HCT116 (cell line): ENCODE measurements around the gene CTLA4. TPM values are rescaled to one million over a fixed set of nuclear protein-coding genes. Genes with fewer than 3 reads are reported as not detected.

ENCODE experiments used
- ATAC-seq: fragments of 200-7000 bp; cut with Tn5 transposase; 2 replicates; pipeline ENCODE4 v1.9.1; 2020; ENCODE audit warnings: mild to moderate bottlenecking, moderate library complexity
- BruUV-seq: library from RNA; stranded (reverse); fragments of 400-500 nt; replicated peaks from 2 replicates; lab custom pipeline; 2021; lab: Mats Ljungman, UMichigan
- CTCF ChIA-PET: fragments of 300-600 bp; sonication (Branson Sonifier 250); formaldehyde crosslinking; loops from one replicate; lab custom pipeline; 2021; ENCODE audit warnings: antibody characterized with exemption; lab: Charles Lee
- POLR2A ChIA-PET: fragments of 300-600, 350-600 bp; sonication (Branson Sonifier 250); formaldehyde crosslinking; loops from one replicate; lab custom pipeline; 2021; ENCODE audit warnings: antibody characterized with exemption; lab: Charles Lee
- RAD21 ChIA-PET, 2 experiments: fragments of 300-600 bp; sonication (Branson Sonifier 250); formaldehyde crosslinking; loops; one replicate each; lab custom pipeline; 2023; ENCODE audit warnings: low total read pairs in 2 of 2; ENCODE audit not compliant: uncharacterized antibody in 2 of 2, unreplicated experiment in 2 of 2, low non-redundant PET in 1 of 2; lab: Charles Lee
- DNase-seq: peaks from one replicate; pipeline ENCODE4 v3.0.0-alpha.2; 2010; ENCODE audit warnings: low read depth, low spot score
- H2AFZ ChIP-seq: fragments of 200-600 bp; shearing (Covaris generic), sonication (generic); 2 replicates; pipeline ENCODE4 v1.6.1; 2017; ENCODE audit warnings: low read depth, mixed run types, mixed read lengths, antibody characterized with exemption, low read length; ENCODE audit not compliant: poor library complexity, severe bottlenecking
- H3K27ac ChIP-seq: 2 replicates; pipeline ENCODE4 v1.5.1; 2012; ENCODE audit warnings: low read depth, low read length
- H3K27me3 ChIP-seq: fragments of 200-600 bp; sonication (generic); 2 replicates; pipeline ENCODE4 v1.6.1; 2016; ENCODE audit warnings: mixed run types, low read length, mixed read lengths; ENCODE audit not compliant: insufficient read depth
- H3K36me3 ChIP-seq, 2 experiments: fragments of 200-500 bp in 1 of 2; fragments of 200-600 bp in 1 of 2; sonication (Bioruptor generic) in 1 of 2; sonication (generic) in 1 of 2; 2 replicates each; pipeline versions ENCODE4 v1.5.1 to v1.6.1; 2014 to 2016; ENCODE audit warnings: low read length in 2 of 2, inconsistent platforms in 1 of 2, mixed read lengths in 1 of 2, mixed run types in 1 of 2; ENCODE audit not compliant: insufficient read depth in 2 of 2, control insufficient read depth in 1 of 2
- H3K4me1 ChIP-seq, 2 experiments: fragments of 200-600 bp in 1 of 2; sonication (generic) in 1 of 2; 2 replicates each; pipeline versions ENCODE4 v1.5.1 to v1.6.1; 2012 to 2017; ENCODE audit warnings: low read length in 2 of 2, inconsistent platforms in 1 of 2, mild to moderate bottlenecking in 1 of 2, mixed read lengths in 1 of 2, mixed run types in 1 of 2, moderate library complexity in 1 of 2; ENCODE audit not compliant: insufficient read depth in 2 of 2, control insufficient read depth in 1 of 2
- H3K4me2 ChIP-seq: fragments of 200-600 bp; sonication (generic); 2 replicates; pipeline ENCODE4 v1.6.1; 2017; ENCODE audit warnings: mixed run types, low read length, mixed read lengths
- H3K4me3 ChIP-seq, 2 experiments: fragments of 200-600 bp in 1 of 2; sonication (generic) in 1 of 2; replicated peaks in 1 of 2; 2 replicates each; pipeline ENCODE4 v1.5.1; 2011 to 2016; ENCODE audit warnings: low read length in 2 of 2, control low read depth in 1 of 2, low read depth in 1 of 2, mild to moderate bottlenecking in 1 of 2, mixed read lengths in 1 of 2, mixed run types in 1 of 2
- H3K79me2 ChIP-seq: fragments of 200-600 bp; sonication (generic); 2 replicates; pipeline ENCODE4 v1.6.1; 2017; ENCODE audit warnings: mild to moderate bottlenecking, mixed run types, low read length, moderate library complexity, mixed read lengths; ENCODE audit not compliant: insufficient read depth
- H3K9ac ChIP-seq: fragments of 200-600 bp; sonication (generic); 2 replicates; pipeline ENCODE4 v1.6.1; 2016; ENCODE audit warnings: low read length, mixed read lengths
- H3K9me2 ChIP-seq: fragments of 200-600 bp; sonication (generic), shearing (Covaris generic); 2 replicates; pipeline ENCODE4 v1.6.1; 2017; ENCODE audit warnings: mixed run types, mild to moderate bottlenecking, moderate library complexity; ENCODE audit not compliant: insufficient read depth
- H3K9me3 ChIP-seq, 2 experiments: fragments of 200-500 bp in 1 of 2; fragments of 200-600 bp in 1 of 2; sonication (Bioruptor generic) in 1 of 2; sonication (generic) in 1 of 2; 2 replicates each; pipeline ENCODE4 v1.6.1; 2014 to 2017; ENCODE audit warnings: low read length in 2 of 2, mixed read lengths in 2 of 2, inconsistent platforms in 1 of 2, low read depth in 1 of 2, mild to moderate bottlenecking in 1 of 2, mixed run types in 1 of 2, moderate library complexity in 1 of 2; ENCODE audit not compliant: control insufficient read depth in 1 of 2, insufficient read depth in 1 of 2
- H4K20me1 ChIP-seq: fragments of 200-600 bp; sonication (generic), shearing (Covaris generic); 2 replicates; pipeline ENCODE4 v1.6.1; 2017; ENCODE audit warnings: mixed run types, mild to moderate bottlenecking, moderate library complexity; ENCODE audit not compliant: insufficient read depth
- ATF3 ChIP-seq: IDR thresholded peaks from 2 replicates; pipeline ENCODE4 v1.6.1; 2012
- CBX3 ChIP-seq: IDR thresholded peaks from 2 replicates; pipeline ENCODE4 v1.6.1; 2012; ENCODE audit warnings: low read depth
- CTCF ChIP-seq, 3 experiments: fragments of 200-600 bp in 1 of 3; sonication (generic) in 1 of 3; IDR thresholded peaks in 2 of 3; conservative IDR thresholded peaks in 1 of 3; 2 replicates each; pipeline ENCODE4 v1.5.1; 2012 to 2017; ENCODE audit warnings: low read depth in 2 of 3, low read length in 2 of 3, antibody characterized with exemption in 1 of 3, borderline replicate concordance in 1 of 3, control low read depth in 1 of 3, mild to moderate bottlenecking in 1 of 3, mixed read lengths in 1 of 3, mixed run types in 1 of 3, moderate library complexity in 1 of 3; ENCODE audit not compliant: insufficient read depth in 1 of 3
- ELF1 ChIP-seq: IDR thresholded peaks from 2 replicates; pipeline ENCODE4 v1.6.1; 2012; ENCODE audit warnings: low read depth, borderline replicate concordance
- EZH2 ChIP-seq: fragments of 200-600 bp; sonication (generic); IDR thresholded peaks from 2 replicates; pipeline ENCODE4 v1.6.1; 2017; ENCODE audit warnings: antibody characterized with exemption, mixed run types
- EZH2phosphoT487 ChIP-seq: fragments of 200-600 bp; IDR thresholded peaks from 2 replicates; pipeline ENCODE4 v1.6.1; 2018; ENCODE audit warnings: antibody characterized with exemption, borderline replicate concordance
- FOSL1 ChIP-seq: IDR thresholded peaks from 2 replicates; pipeline ENCODE4 v1.6.1; 2012; ENCODE audit warnings: low read depth
- POLR2A ChIP-seq: IDR thresholded peaks from 2 replicates; pipeline ENCODE4 v1.7.0; 2011; ENCODE audit warnings: borderline replicate concordance; ENCODE audit not compliant: insufficient read depth, insufficient read length; ENCODE audit errors: extremely low read depth
- POLR2AphosphoS5 ChIP-seq: IDR thresholded peaks from 2 replicates; pipeline ENCODE4 v1.6.1; 2011; ENCODE audit warnings: mild to moderate bottlenecking, low read depth, low read length, moderate library complexity
- RAD21 ChIP-seq: IDR thresholded peaks from 2 replicates; pipeline ENCODE4 v1.6.1; 2012; ENCODE audit warnings: low read depth, mild to moderate bottlenecking
- SIN3A ChIP-seq: IDR thresholded peaks from 2 replicates; pipeline ENCODE4 v1.6.1; 2012; ENCODE audit warnings: low read depth
- ZBTB33 ChIP-seq: IDR thresholded peaks from 2 replicates; pipeline ENCODE4 v1.6.1; 2011; ENCODE audit warnings: mild to moderate bottlenecking, low read length, moderate library complexity; ENCODE audit not compliant: insufficient replicate concordance; ENCODE audit errors: extremely low read depth
- ZFX ChIP-seq: fragments of 450-650 bp; IDR thresholded peaks from 2 replicates; pipeline ENCODE4 v1.6.1; 2017
- intact Hi-C: fragments of 100-400 bp; cut with micrococcal nuclease; formaldehyde crosslinking; loops from 2 replicates; pipeline ENCODE4 v1.10.0; 2022
- total RNA-seq: library from RNA; stranded (reverse); gene quantifications from one replicate; pipeline ENCODE4 v1.2.1, GENCODE V29; 2021; ENCODE audit not compliant: unreplicated experiment

CTLA4 gene
- total RNA-seq, 1 experiment from 2014 or later: 0.37 TPM

- POLR2A ChIA-PET: no interaction called here
Measured at GRCh38 chr2:203819434-203820133, 48.0 kb upstream of the CTLA4 start.

More at GRCh38 chr2:203819434-203820133, 48.0 kb upstream of the CTLA4 start:
- ATAC-seq (no peak), DNase-seq (no peak)
- RAD21 ChIA-PET: no interaction called here
- intact Hi-C loops: loop anchor here (5.0 kb wide), 1 partner anchor 592 kb away; no protein-coding TSS in a partner anchor
- no peak overlapping the region for H3K27ac ChIP-seq
- no peaks in the 10 kb centered on the region for H4K20me1 ChIP-seq
- H3K27me3 ChIP-seq: no peaks in the 10 kb centered on the region
- H3K79me2 ChIP-seq: no peaks in the 10 kb centered on the region
- no peaks in the 10 kb centered on the region for H3K9me2 ChIP-seq
- H3K36me3 ChIP-seq: no peaks in the 10 kb centered on the region
- no peak overlapping the region for H3K9ac ChIP-seq
- no peak overlapping the region for H3K4me2 ChIP-seq
- H2AFZ ChIP-seq: no peak overlapping the region
- H3K4me1 ChIP-seq: no peaks in the 10 kb centered on the region
- H3K9me3 ChIP-seq: no peaks in the 10 kb centered on the region
- BruUV-seq: no TSS peak
- CTCF ChIA-PET: no interaction called here
- no peak overlapping the region for H3K4me3 ChIP-seq
- TF ChIP-seq ZBTB33: no peak
- TF ChIP-seq CTCF (IDR thresholded peaks at IDR 0.05 in 2 of 3, conservative IDR thresholded peaks at IDR 0.05 in 1 of 3; ENCODE audit: borderline replicate concordance in 1 of 3, insufficient read depth in 1 of 3, low read depth in 2 of 3, low read length in 2 of 3): no peak
- TF ChIP-seq SIN3A: no peak
- TF ChIP-seq ATF3: no peak
- TF ChIP-seq POLR2AphosphoS5: no peak
- no peak for TF ChIP-seq RAD21
- TF ChIP-seq ZFX: no peak
- TF ChIP-seq FOSL1: no peak
- no peak for TF ChIP-seq CBX3
- no peak for TF ChIP-seq ELF1
- no peak for TF ChIP-seq EZH2phosphoT487
- no peak for TF ChIP-seq POLR2A
- TF ChIP-seq EZH2: no peak
